T-helper 1 cell treated with Interleukin-12 subunit alpha and Interleukin-12 subunit beta and Interleukin-4 antibody, amounts not matched to agents 30 μg/mL and 1 μg/mL, for 36 hours (primary cell): Measurements from ENCODE around the gene ZFAND3.

Experiments
- H3K27ac Mint-ChIP-seq: one replicate; pipeline ENCODE4 v1.8.0; 2021; ENCODE audit warnings: mild to moderate bottlenecking, mixed read lengths
- H3K27me3 Mint-ChIP-seq: one replicate; pipeline ENCODE4 v1.8.0; 2021; ENCODE audit warnings: low read depth, mixed read lengths
- H3K36me3 Mint-ChIP-seq: one replicate; pipeline ENCODE4 v1.8.0; 2021; ENCODE audit warnings: low read depth, mixed read lengths
- H3K4me1 Mint-ChIP-seq: one replicate; pipeline ENCODE4 v1.8.0; 2021; ENCODE audit warnings: low read depth, mixed read lengths
- H3K4me3 Mint-ChIP-seq: one replicate; pipeline ENCODE4 v1.8.0; 2021; ENCODE audit warnings: mild to moderate bottlenecking, moderate library complexity, mixed read lengths
- H3K9me3 Mint-ChIP-seq: one replicate; pipeline ENCODE4 v1.8.0; 2021; ENCODE audit warnings: mixed read lengths

ZFAND3 gene

DNA sequence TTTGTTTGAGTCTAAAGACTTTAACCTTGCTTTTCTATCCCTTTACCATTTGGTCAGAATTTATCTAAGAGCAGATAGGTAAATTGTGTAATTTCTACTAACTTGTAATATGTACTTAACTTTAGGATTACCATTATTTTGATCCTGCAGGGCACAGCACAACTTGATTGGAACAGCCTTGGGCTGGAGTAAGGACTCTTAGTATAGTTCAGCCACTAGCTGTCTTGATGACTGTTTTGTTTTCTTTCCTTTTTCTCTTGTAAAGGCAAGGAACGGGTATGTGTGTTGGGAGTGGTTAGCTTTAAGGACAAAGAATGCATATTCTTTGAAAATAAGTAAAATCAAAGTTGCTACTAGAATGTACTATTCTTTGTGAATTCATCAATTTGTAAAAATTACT is 203.2 kb downstream of the ZFAND3 start:
- Mint-ChIP-seq H3K4me1 (peaks cover 7% of the 10 kb centered on the region), H3K27ac (no peak overlapping the region), H3K36me3 (no peaks in the 10 kb centered on the region), H3K9me3 (peaks cover 4% of the 10 kb centered on the region), H3K4me3 (no peak overlapping the region), H3K27me3 (no peaks in the 10 kb centered on the region)

- peaks cover 4% of the 10 kb centered on the region for H3K9me3 Mint-ChIP-seq
- peaks cover 20% of the 10 kb centered on the region for H3K4me1 Mint-ChIP-seq
- H3K27me3 Mint-ChIP-seq: no peaks in the 10 kb centered on the region
- no peak overlapping the region for H3K4me3 Mint-ChIP-seq
- no peak overlapping the region for H3K27ac Mint-ChIP-seq
- H3K36me3 Mint-ChIP-seq: no peaks in the 10 kb centered on the region
Measured at GRCh38 chr6:38024908-38025307, 205.4 kb downstream of the ZFAND3 start.

DNA sequence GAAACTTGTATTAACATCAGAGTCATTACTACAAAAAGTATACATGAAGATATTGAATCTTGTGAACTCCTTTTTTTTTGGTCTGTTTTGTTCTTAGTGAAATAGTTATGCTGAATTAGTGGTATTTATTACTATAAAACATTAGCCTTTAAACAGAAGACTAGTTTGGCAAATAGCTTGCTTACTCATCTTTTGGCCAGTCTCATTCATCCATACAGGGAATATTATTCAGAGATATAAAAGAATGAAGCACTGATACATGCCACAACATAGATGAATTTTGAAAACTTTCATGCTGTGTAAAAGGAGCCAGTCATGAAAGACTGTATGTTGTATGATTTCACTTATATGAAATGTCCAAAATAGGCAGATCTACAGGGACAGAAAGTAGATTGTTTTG is 205.9 kb downstream of the ZFAND3 start:
- H3K27me3 Mint-ChIP-seq: no peaks in the 10 kb centered on the region
- H3K9me3 Mint-ChIP-seq: peaks cover 4% of the 10 kb centered on the region
- H3K4me3 Mint-ChIP-seq: no peak overlapping the region
- peaks cover 2% of the 10 kb centered on the region for H3K36me3 Mint-ChIP-seq
- peaks cover 22% of the 10 kb centered on the region for H3K4me1 Mint-ChIP-seq
- no peak overlapping the region for H3K27ac Mint-ChIP-seq

GRCh38 chr6:38027685-38028373 is 208.3 kb downstream of the ZFAND3 start:
- H3K4me1 Mint-ChIP-seq: peaks cover 22% of the 10 kb centered on the region
- no peak overlapping the region for H3K27ac Mint-ChIP-seq
- peaks cover 4% of the 10 kb centered on the region for H3K9me3 Mint-ChIP-seq
- no peak overlapping the region for H3K4me3 Mint-ChIP-seq
- no peaks in the 10 kb centered on the region for H3K27me3 Mint-ChIP-seq
- H3K36me3 Mint-ChIP-seq: peaks cover 2% of the 10 kb centered on the region

- no peaks in the 10 kb centered on the region for H3K9me3 Mint-ChIP-seq
- peaks cover 2% of the 10 kb centered on the region for H3K36me3 Mint-ChIP-seq
- no peak overlapping the region for H3K27ac Mint-ChIP-seq
- peaks cover 34% of the 10 kb centered on the region for H3K4me1 Mint-ChIP-seq
- H3K27me3 Mint-ChIP-seq: no peaks in the 10 kb centered on the region
- no peak overlapping the region for H3K4me3 Mint-ChIP-seq
Measured at GRCh38 chr6:38030380-38030779, 210.9 kb downstream of the ZFAND3 start.

- Mint-ChIP-seq H3K4me3 (no peak overlapping the region), H3K36me3 (peaks cover 4% of the 10 kb centered on the region), H3K9me3 (no peaks in the 10 kb centered on the region), H3K27ac (no peak overlapping the region), H3K4me1 (peaks cover 30% of the 10 kb centered on the region), H3K27me3 (no peaks in the 10 kb centered on the region)
Measured at GRCh38 chr6:38032797-38033196, 213.3 kb downstream of the ZFAND3 start.

- Mint-ChIP-seq H3K4me3 (no peak overlapping the region), H3K4me1 (peaks cover 24% of the 10 kb centered on the region)
Measured at GRCh38 chr6:38033442-38033982, 214.0 kb downstream of the ZFAND3 start.

GRCh38 chr6:38034274-38034914 is 214.9 kb downstream of the ZFAND3 start:
- peaks cover 4% of the 10 kb centered on the region for H3K36me3 Mint-ChIP-seq
- no peaks in the 10 kb centered on the region for H3K27me3 Mint-ChIP-seq
- no peak overlapping the region for H3K4me3 Mint-ChIP-seq
- no peak overlapping the region for H3K27ac Mint-ChIP-seq
- no peaks in the 10 kb centered on the region for H3K9me3 Mint-ChIP-seq
- peaks cover 18% of the 10 kb centered on the region for H3K4me1 Mint-ChIP-seq

More at GRCh38 chr6:38033442-38033982, 214.0 kb downstream of the ZFAND3 start:
- Mint-ChIP-seq H3K9me3 (no peaks in the 10 kb centered on the region), H3K27ac (no peak overlapping the region), H3K27me3 (no peaks in the 10 kb centered on the region), H3K36me3 (peaks cover 4% of the 10 kb centered on the region)

GRCh38 chr6:38035478-38035877 is 216.0 kb downstream of the ZFAND3 start:
- Mint-ChIP-seq H3K9me3 (no peaks in the 10 kb centered on the region), H3K27ac (no peak overlapping the region), H3K4me1 (peaks cover 16% of the 10 kb centered on the region), H3K4me3 (no peak overlapping the region), H3K36me3 (peaks cover 3% of the 10 kb centered on the region), H3K27me3 (no peaks in the 10 kb centered on the region)

- H3K4me3 Mint-ChIP-seq: no peak overlapping the region
- H3K27ac Mint-ChIP-seq: no peak overlapping the region
- no peaks in the 10 kb centered on the region for H3K9me3 Mint-ChIP-seq
- H3K4me1 Mint-ChIP-seq: peaks cover 8% of the 10 kb centered on the region
- peaks cover 3% of the 10 kb centered on the region for H3K36me3 Mint-ChIP-seq
- H3K27me3 Mint-ChIP-seq: no peaks in the 10 kb centered on the region
Measured at GRCh38 chr6:38039502-38039901, 220.0 kb downstream of the ZFAND3 start.

- H3K36me3 Mint-ChIP-seq: peaks cover 3% of the 10 kb centered on the region
- no peak overlapping the region for H3K4me3 Mint-ChIP-seq
- H3K27ac Mint-ChIP-seq: no peak overlapping the region
- H3K9me3 Mint-ChIP-seq: no peaks in the 10 kb centered on the region
- no peaks in the 10 kb centered on the region for H3K27me3 Mint-ChIP-seq
- peaks cover 4% of the 10 kb centered on the region for H3K4me1 Mint-ChIP-seq
Measured at GRCh38 chr6:38040254-38040653, 220.7 kb downstream of the ZFAND3 start.

DNA sequence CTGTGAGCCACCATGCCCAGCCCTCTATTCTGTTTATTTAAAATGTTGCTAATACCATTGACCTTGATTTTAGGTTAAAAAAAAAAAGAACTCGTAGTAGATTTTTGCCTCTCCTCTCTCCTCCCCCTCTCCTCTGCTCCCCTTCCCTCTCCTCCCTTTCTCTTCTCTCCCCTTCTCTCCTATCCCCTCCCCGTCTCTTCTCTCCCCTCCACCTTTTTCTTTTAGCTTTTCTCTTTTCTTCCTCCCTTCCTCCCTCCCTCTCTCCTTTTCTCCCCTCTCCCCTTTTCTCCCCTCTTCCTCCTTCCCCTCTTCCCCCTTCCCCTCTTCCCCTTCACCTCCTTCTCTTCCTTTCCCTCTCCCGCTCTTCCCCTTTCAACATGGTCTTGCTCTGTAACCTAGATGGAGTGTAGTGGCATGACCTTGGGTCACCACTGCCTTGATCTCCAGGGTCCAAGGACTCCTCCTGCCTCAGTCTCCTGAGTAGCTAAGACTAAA is 223.8 kb downstream of the ZFAND3 start:
- no peaks in the 10 kb centered on the region for H3K9me3 Mint-ChIP-seq
- H3K36me3 Mint-ChIP-seq: no peaks in the 10 kb centered on the region
- no peaks in the 10 kb centered on the region for H3K4me1 Mint-ChIP-seq
- no peak overlapping the region for H3K27ac Mint-ChIP-seq
- no peak overlapping the region for H3K4me3 Mint-ChIP-seq
- no peaks in the 10 kb centered on the region for H3K27me3 Mint-ChIP-seq

GRCh38 chr6:38045701-38046305 is 226.3 kb downstream of the ZFAND3 start:
- H3K27me3 Mint-ChIP-seq: no peaks in the 10 kb centered on the region
- no peak overlapping the region for H3K27ac Mint-ChIP-seq
- no peak overlapping the region for H3K4me3 Mint-ChIP-seq
- H3K36me3 Mint-ChIP-seq: peaks cover 6% of the 10 kb centered on the region
- no peaks in the 10 kb centered on the region for H3K4me1 Mint-ChIP-seq
- peaks cover 9% of the 10 kb centered on the region for H3K9me3 Mint-ChIP-seq

- H3K4me3 Mint-ChIP-seq: no peak overlapping the region
- H3K9me3 Mint-ChIP-seq: peaks cover 9% of the 10 kb centered on the region
- H3K27me3 Mint-ChIP-seq: no peaks in the 10 kb centered on the region
- H3K36me3 Mint-ChIP-seq: peaks cover 6% of the 10 kb centered on the region
- no peak overlapping the region for H3K27ac Mint-ChIP-seq
- no peaks in the 10 kb centered on the region for H3K4me1 Mint-ChIP-seq
Measured at GRCh38 chr6:38047562-38047961, 228.0 kb downstream of the ZFAND3 start.
